IMR-90 (cell line): ENCODE measurements around the gene AVPI1. TPM values are rescaled to one million over a fixed set of nuclear protein-coding genes. Genes with fewer than 3 reads are reported as not detected.

Experiments used
- ATAC-seq: fragments of 200-7000 bp; cut with Tn5 transposase; 2 replicates; pipeline ENCODE4 v1.9.1; 2020; ENCODE audit warnings: low read depth, mild to moderate bottlenecking, moderate library complexity
- BruUV-seq: library from RNA; stranded (reverse); fragments of 400-500 nt; replicated peaks from 2 replicates; lab custom pipeline; 2021; lab: Mats Ljungman, UMichigan
- CTCF ChIA-PET: fragments of 300-600 bp; formaldehyde crosslinking; extraction: SDS; loops from one replicate; lab custom pipeline; 2021; ENCODE audit warnings: antibody characterized with exemption; lab: Yijun Ruan, JAX
- POLR2A ChIA-PET: fragments of 300-600 bp; sonication (Branson Sonifier 250); formaldehyde crosslinking; loops from one replicate; lab custom pipeline; 2022; ENCODE audit warnings: antibody characterized with exemption; ENCODE audit not compliant: unreplicated experiment; lab: Charles Lee
- DNase-seq: peaks from one replicate; pipeline ENCODE4 v3.0.0; 2013
- H2AFZ ChIP-seq: replicated peaks from 2 replicates; pipeline ENCODE3; 2013; ENCODE audit warnings: low read length, mild to moderate bottlenecking; ENCODE audit not compliant: poor library complexity
- H2AK5ac ChIP-seq: 2 replicates; pipeline ENCODE4 v1.6.1; 2013; ENCODE audit warnings: low read depth, low read length, inconsistent platforms
- H2AK9ac ChIP-seq: replicated peaks from 2 replicates; pipeline ENCODE3; 2013; ENCODE audit warnings: mild to moderate bottlenecking, low read depth, low read length, moderate library complexity; ENCODE audit not compliant: poor library complexity
- H2BK120ac ChIP-seq: 2 replicates; pipeline ENCODE4 v1.6.1; 2013; ENCODE audit warnings: low read depth, low read length, inconsistent platforms
- H2BK15ac ChIP-seq: 3 replicates; pipeline ENCODE4 v1.6.1; 2013; ENCODE audit warnings: low read depth, low read length, inconsistent platforms
- H2BK20ac ChIP-seq: 2 replicates; pipeline ENCODE4 v1.6.1; 2013; ENCODE audit warnings: low read depth, mild to moderate bottlenecking, inconsistent platforms, low read length, moderate library complexity
- H2BK5ac ChIP-seq: 2 replicates; pipeline ENCODE4 v1.6.1; 2013; ENCODE audit warnings: mild to moderate bottlenecking, low read depth, low read length, inconsistent platforms; ENCODE audit not compliant: poor library complexity, severe bottlenecking
- H3K14ac ChIP-seq: replicated peaks from 2 replicates; pipeline ENCODE4 v1.6.1; 2013; ENCODE audit warnings: low read depth, low read length, inconsistent platforms
- H3K18ac ChIP-seq: 2 replicates; pipeline ENCODE4 v1.6.1; 2013; ENCODE audit warnings: low read depth, low read length, control low read depth
- H3K23ac ChIP-seq: 2 replicates; pipeline ENCODE4 v1.6.1; 2013; ENCODE audit warnings: low read depth, low read length, inconsistent platforms
- H3K27ac ChIP-seq: 2 replicates; pipeline ENCODE4 v1.5.1; 2013; ENCODE audit warnings: mild to moderate bottlenecking, control low read depth, low read length; ENCODE audit not compliant: insufficient read depth
- H3K27me3 ChIP-seq: 2 replicates; pipeline ENCODE4 v1.6.1; 2013; ENCODE audit warnings: low read length; ENCODE audit not compliant: control insufficient read depth, insufficient read depth
- H3K36me3 ChIP-seq: 2 replicates; pipeline ENCODE4 v1.6.1; 2013; ENCODE audit warnings: low read length, mixed read lengths; ENCODE audit not compliant: control insufficient read depth, insufficient read depth
- H3K4ac ChIP-seq: 2 replicates; pipeline ENCODE4 v1.6.1; 2013; ENCODE audit warnings: low read depth, low read length, inconsistent platforms
- H3K4me1 ChIP-seq: 2 replicates; pipeline ENCODE4 v1.6.1; 2013; ENCODE audit warnings: low read length, mixed read lengths; ENCODE audit not compliant: control insufficient read depth, insufficient read depth
- H3K4me2 ChIP-seq: 2 replicates; pipeline ENCODE4 v1.6.1; 2013; ENCODE audit warnings: low read depth, mild to moderate bottlenecking, control low read depth, low read length, moderate library complexity
- H3K4me3 ChIP-seq: 2 replicates; pipeline ENCODE4 v1.5.1; 2013; ENCODE audit warnings: low read depth, mild to moderate bottlenecking, control low read depth, low read length, moderate library complexity; ENCODE audit not compliant: insufficient read depth
- H3K56ac ChIP-seq: 2 replicates; pipeline ENCODE4 v1.6.1; 2013; ENCODE audit warnings: low read length, inconsistent platforms; ENCODE audit not compliant: insufficient read depth; ENCODE audit errors: extremely low read depth
- H3K79me1 ChIP-seq, 2 experiments: 2 replicates each; pipeline ENCODE4 v1.6.1; 2013; ENCODE audit warnings: low read length in 2 of 2, inconsistent platforms in 1 of 2, low read depth in 1 of 2
- H3K9ac ChIP-seq: 2 replicates; pipeline ENCODE4 v1.6.1; 2013; ENCODE audit warnings: low read depth, low read length, control low read depth
- H3K9me1 ChIP-seq: 2 replicates; pipeline ENCODE4 v1.6.1; 2013; ENCODE audit warnings: low read length, inconsistent platforms; ENCODE audit not compliant: insufficient read depth
- H3K9me3 ChIP-seq: 2 replicates; pipeline ENCODE4 v1.6.1; 2013; ENCODE audit warnings: low read length; ENCODE audit not compliant: control insufficient read depth, insufficient read depth
- H4K20me1 ChIP-seq: 2 replicates; pipeline ENCODE4 v1.6.1; 2013; ENCODE audit warnings: low read length, inconsistent platforms; ENCODE audit not compliant: insufficient read depth
- H4K5ac ChIP-seq: 2 replicates; pipeline ENCODE4 v1.6.1; 2013; ENCODE audit warnings: mild to moderate bottlenecking, low read depth, low read length, control low read depth
- H4K8ac ChIP-seq, 2 experiments: 2 replicates each; pipeline ENCODE4 v1.6.1; 2013; ENCODE audit warnings: low read depth in 2 of 2, low read length in 2 of 2, control low read depth in 1 of 2, inconsistent platforms in 1 of 2
- H4K91ac ChIP-seq: 2 replicates; pipeline ENCODE4 v1.6.1; 2013; ENCODE audit warnings: low read depth, low read length, inconsistent platforms; ENCODE audit not compliant: insufficient read depth
- CEBPB ChIP-seq: IDR thresholded peaks from 2 replicates; pipeline ENCODE4 v1.6.1; 2012; ENCODE audit warnings: low read depth, low read length, improper control_type of control experiment
- CHD1 ChIP-seq: IDR thresholded peaks from 2 replicates; pipeline ENCODE4 v1.6.1; 2012; ENCODE audit warnings: low read depth, low read length, improper control_type of control experiment
- MAZ ChIP-seq: IDR thresholded peaks from 2 replicates; pipeline ENCODE4 v1.6.1; 2012; ENCODE audit warnings: low read depth, mild to moderate bottlenecking, low read length, improper control_type of control experiment, moderate library complexity, borderline replicate concordance
- MXI1 ChIP-seq: IDR thresholded peaks from 2 replicates; pipeline ENCODE4 v1.6.1; 2012; ENCODE audit warnings: low read depth, mild to moderate bottlenecking, low read length, moderate library complexity, borderline replicate concordance
- RAD21 ChIP-seq: IDR thresholded peaks from 2 replicates; pipeline ENCODE4 v1.6.1; 2012; ENCODE audit warnings: low read length, improper control_type of control experiment
- SMC3 ChIP-seq: fragments of 150-350 bp; IDR thresholded peaks from 2 replicates; pipeline ENCODE4 v1.6.1; 2016; ENCODE audit warnings: low read depth, mild to moderate bottlenecking, antibody characterized with exemption, low read length, moderate library complexity
- USF2 ChIP-seq: fragments of 150-350 bp; IDR thresholded peaks from 2 replicates; pipeline ENCODE4 v1.6.1; 2017; ENCODE audit warnings: mild to moderate bottlenecking, antibody characterized with exemption, low read length, low read depth
- WGBS, 2 experiments: methylation state at CpG; one replicate each; pipeline versions ENCODE4 v1.1.5 to v1.1.7; 2013; ENCODE audit warnings: missing lambda C conversion rate in 2 of 2; ENCODE audit not compliant: insufficient read length in 1 of 2; ENCODE audit errors: extremely low coverage in 2 of 2; 5-methylcytosine and 5-hydroxymethylcytosine counted together
- dilution Hi-C: fragments of 300-500 bp; cut with HindIII; formaldehyde crosslinking; loops from one replicate; pipeline ENCODE4 v1.14.3; 2018; ENCODE audit warnings: low sequenced_read_pairs; ENCODE audit not compliant: unreplicated experiment
- in situ Hi-C: fragments of 300-500 bp; cut with MboI; formaldehyde crosslinking; loops from 3 replicates; pipeline ENCODE4 v1.14.3; 2019; ENCODE audit warnings: low sequenced_read_pairs, inconsistent platforms, mixed read lengths
- intact Hi-C: fragments of 100-400 bp; cut with micrococcal nuclease; formaldehyde crosslinking; loops from 2 replicates; pipeline ENCODE4 v1.10.0; 2022
- polyA plus RNA-seq, 3 experiments: library from polyadenylated mRNA; depleted of rRNA; stranded (reverse); fragments of >200 nt; gene quantifications; 2 replicates each; pipeline ENCODE4 v1.2.3, GENCODE V29; 2012; ENCODE audit warnings: low replicate concordance in 1 of 3
- total RNA-seq: library from RNA; depleted of rRNA; stranded (reverse); fragments of >200 nt; gene quantifications from 2 replicates; pipeline ENCODE4 v1.2.3, GENCODE V29; 2012

AVPI1 gene
- total and polyA plus RNA-seq, 2 of the 4 experiments (the other 2 are of a cell fraction), result 26.7 to 29.8 TPM

GRCh38 chr10:97632949-97633884 lies 53.8 kb downstream of the AVPI1 start, which contains the start of gene MORN4:
Gene MORN4 (minus strand): TSS chr10:97633500. CDS start chr10:97619653, 13,847 bp downstream.
- BruUV-seq, result no TSS peak
- H3K36me3 ChIP-seq, result no peaks in the 10 kb centered on the region
- 15% methylated on average over 18 of the region's 62 CpGs; no CpG with 5 or more reads in 1 of the 2 experiments for WGBS, 2 experiments
- peak within 1 kb of the TSS; percentile 34; the same call in 1 of the 2 replicates for H3K18ac ChIP-seq
- intact Hi-C loops, result no loop called here
- peak; percentile 33; the same call in 1 of the 2 replicates for TF ChIP-seq MXI1
- no peak for TF ChIP-seq CHD1
- TF ChIP-seq CEBPB, result peak; percentile 85
- no peak for TF ChIP-seq SMC3
- no peak for TF ChIP-seq RAD21
- no peak for TF ChIP-seq USF2
- peak; percentile 58; the same call in 1 of the 2 replicates for TF ChIP-seq MAZ
- peak within 1 kb of the TSS; percentile 84 for H4K5ac ChIP-seq
- peaks cover 7% of the 10 kb centered on the region for H3K9me1 ChIP-seq
- CTCF ChIA-PET, result no interaction called here
- H2AK9ac ChIP-seq, result peak within 1 kb of the TSS; percentile 70
- peak within 1 kb of the TSS; percentile 72 for H3K4me3 ChIP-seq
- peak within 1 kb of the TSS; percentile 74; the same call in 1 of the 2 replicates for H2BK20ac ChIP-seq
- H2BK5ac ChIP-seq, result peak within 1 kb of the TSS; percentile 22
- DNase-seq, result peak; percentile 84
- peak within 1 kb of the TSS; percentile 92 for H3K14ac ChIP-seq
- H4K8ac ChIP-seq, result peak within 1 kb of the TSS; percentile 58 to 98
- H2AFZ ChIP-seq, result peak within 1 kb of the TSS; percentile 97
- peak within 1 kb of the TSS; percentile 80 for H2BK120ac ChIP-seq
- peak within 1 kb of the TSS; percentile 96 for H3K4me2 ChIP-seq
- in situ Hi-C loops, result no loop called here
- dilution Hi-C loops, result no loop called here
- peak within 1 kb of the TSS; percentile 18; the same call in 1 of the 2 replicates for H2AK5ac ChIP-seq
- no peaks in the 10 kb centered on the region for H3K27me3 ChIP-seq
- H3K9ac ChIP-seq, result peak within 1 kb of the TSS; percentile 54
- peak within 1 kb of the TSS; percentile 70; the same call in 1 of the 3 replicates for H2BK15ac ChIP-seq
- H3K27ac ChIP-seq, result peak within 1 kb of the TSS; percentile 55
- H3K4ac ChIP-seq, result peak within 1 kb of the TSS; percentile 79
- peak within 1 kb of the TSS; percentile 54; the same call in 1 of the 2 replicates for H3K23ac ChIP-seq
- H3K56ac ChIP-seq, result peak within 1 kb of the TSS; percentile 38; the same call in 1 of the 2 replicates
- peaks cover 3 to 22% of the 10 kb centered on the region in 2 experiments; a peak in 3 of 4 replicates for H3K79me1 ChIP-seq
- peaks cover 12% of the 10 kb centered on the region for H3K4me1 ChIP-seq
- no peaks in the 10 kb centered on the region for H4K20me1 ChIP-seq
- peak; percentile 97 for ATAC-seq
- POLR2A ChIA-PET, result no interaction called here
- peak within 1 kb of the TSS; percentile 74 for H4K91ac ChIP-seq
- H3K9me3 ChIP-seq, result no peaks in the 10 kb centered on the region
